Measurements from ENCODE around the gene LEPROT.

DNA sequence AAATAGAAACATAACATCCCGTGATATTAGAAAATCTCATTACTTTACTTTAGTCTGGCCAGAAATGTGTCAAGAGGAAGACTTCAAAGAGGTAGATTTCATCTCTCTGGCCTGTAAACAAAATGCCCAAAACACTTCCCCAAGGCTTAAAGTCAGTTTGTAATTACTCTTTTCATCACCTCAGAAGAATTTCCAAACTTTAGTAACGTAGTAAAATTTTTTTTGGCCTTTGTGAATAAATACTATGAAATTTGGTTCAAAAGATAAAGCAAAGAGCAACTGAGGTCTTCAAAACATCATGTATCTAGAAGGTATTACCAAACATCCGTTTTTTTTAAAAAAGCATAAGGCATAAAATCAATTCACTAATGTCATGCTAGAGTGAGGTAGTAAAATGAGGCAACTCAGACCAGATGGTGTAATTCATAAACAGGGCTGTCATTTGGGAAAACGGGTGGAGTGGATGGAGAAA lies 51.4 kb downstream of the LEPROT start:
- TF ChIP-seq SP1 (IDR thresholded peaks at IDR 0.05; ENCODE audit: low read depth, low read length) (no peak), MYC (IDR thresholded peaks at IDR 0.05; ENCODE audit: insufficient read depth, insufficient read length, insufficient replicate concordance, low read length, severe bottlenecking) (no peak), ATF7 (IDR thresholded peaks at IDR 0.05; ENCODE audit: low read depth) (no peak)
